CD8-positive, alpha-beta memory T cell (primary cell): ENCODE measurements around the gene PVALEF. TPM values are rescaled to one million over a fixed set of nuclear protein-coding genes. Genes with fewer than 3 reads are reported as not detected.

Source experiments
- CTCF ChIA-PET: fragments of 350-600 bp; sonication (Branson Sonifier 250); formaldehyde crosslinking; loops from one replicate; lab custom pipeline; 2021; ENCODE audit warnings: antibody characterized with exemption; lab: Charles Lee
- POLR2A ChIA-PET: fragments of 350-600 bp; sonication (Branson Sonifier 250); formaldehyde crosslinking; loops from one replicate; lab custom pipeline; 2021; ENCODE audit warnings: antibody characterized with exemption; lab: Charles Lee
- DNase-seq, 5 donors: peaks; one replicate each; pipeline versions ENCODE4 v3.0.0 to v3.0.0-alpha.2; 2020 to 2022; ENCODE audit warnings: mixed read lengths in 1 of 5
- H3K27ac ChIP-seq: one replicate; pipeline ENCODE4 v1.7.0; 2013; ENCODE audit warnings: low read depth, mild to moderate bottlenecking, low read length, moderate library complexity
- H3K27me3 ChIP-seq: 2 replicates; pipeline ENCODE4 v1.7.0; 2013; ENCODE audit warnings: low read length, mild to moderate bottlenecking; ENCODE audit not compliant: insufficient read depth, poor library complexity, severe bottlenecking
- H3K36me3 ChIP-seq: 2 replicates; pipeline ENCODE4 v1.7.0; 2013; ENCODE audit warnings: mild to moderate bottlenecking, low read length, moderate library complexity; ENCODE audit not compliant: insufficient read depth
- H3K4me1 ChIP-seq: 2 replicates; pipeline ENCODE4 v1.7.0; 2013; ENCODE audit warnings: mild to moderate bottlenecking, low read length, moderate library complexity; ENCODE audit not compliant: insufficient read depth
- H3K4me3 ChIP-seq: 2 replicates; pipeline ENCODE4 v1.7.0; 2013; ENCODE audit warnings: mild to moderate bottlenecking, low read length
- H3K9me3 ChIP-seq: 2 replicates; pipeline ENCODE4 v1.7.0; 2013; ENCODE audit warnings: mild to moderate bottlenecking, low read length
- H3K27ac Mint-ChIP-seq, 8 donors: one replicate each; pipeline ENCODE4 v1.8.0; 2020 to 2021; ENCODE audit warnings: mixed read lengths in 8 of 8, mild to moderate bottlenecking in 6 of 8, inconsistent platforms in 3 of 8, moderate library complexity in 3 of 8
- H3K27me3 Mint-ChIP-seq, 2 donors: one replicate each; pipeline ENCODE4 v1.8.0; 2020 to 2021; ENCODE audit warnings: mixed read lengths in 2 of 2, mild to moderate bottlenecking in 1 of 2, moderate library complexity in 1 of 2
- H3K36me3 Mint-ChIP-seq, 3 donors: one replicate each; pipeline ENCODE4 v1.8.0; 2020 to 2021; ENCODE audit warnings: mixed read lengths in 3 of 3, inconsistent platforms in 1 of 3, mild to moderate bottlenecking in 1 of 3
- H3K4me1 Mint-ChIP-seq, 3 donors: one replicate each; pipeline ENCODE4 v1.8.0; 2020 to 2021; ENCODE audit warnings: mixed read lengths in 3 of 3, inconsistent platforms in 1 of 3, mild to moderate bottlenecking in 1 of 3
- H3K4me3 Mint-ChIP-seq, 7 donors: one replicate each; pipeline ENCODE4 v1.8.0; 2020 to 2021; ENCODE audit warnings: mixed read lengths in 7 of 7, mild to moderate bottlenecking in 6 of 7, moderate library complexity in 4 of 7, inconsistent platforms in 2 of 7
- H3K9me3 Mint-ChIP-seq, 5 donors: one replicate each; pipeline ENCODE4 v1.8.0; 2020 to 2022; ENCODE audit warnings: mixed read lengths in 5 of 5, mild to moderate bottlenecking in 3 of 5, moderate library complexity in 2 of 5, inconsistent platforms in 1 of 5
- polyA plus RNA-seq: library from polyadenylated mRNA; unstranded; fragments of 300-500 nt; fragmentation: Illumina TruSeq; gene quantifications from one replicate; pipeline ENCODE4 v1.2.3, GENCODE V29; 2021
- total RNA-seq, 2 experiments: library from RNA; stranded (reverse); gene quantifications; one replicate each; pipeline ENCODE4 v1.2.3, GENCODE V29; 2021

PVALEF gene
- total and polyA plus RNA-seq, 3 experiments from 2014 or later = not detected

DNA sequence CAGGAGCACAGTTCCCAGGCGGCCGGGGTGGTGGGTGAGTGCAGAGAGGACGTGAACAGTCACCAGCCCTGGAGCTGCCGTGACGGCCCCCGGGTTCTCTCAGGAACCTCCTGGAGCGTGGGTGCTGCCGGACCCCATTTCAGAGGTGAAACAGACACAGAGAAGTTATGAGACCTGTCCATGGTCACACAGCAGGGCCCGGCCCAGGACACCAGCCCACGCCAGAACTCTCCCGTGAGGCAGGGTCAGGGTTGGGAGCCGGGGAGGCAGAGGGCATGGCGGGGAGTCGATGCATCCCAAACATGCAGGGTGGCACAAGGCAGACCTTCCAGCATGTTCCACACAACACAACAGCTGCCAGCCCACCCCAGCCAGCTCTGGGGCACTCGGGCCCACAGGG lies 3.8 kb upstream of the PVALEF start:
- Mint-ChIP-seq H3K4me3 (no peak overlapping the region), H3K9me3 (no peaks in the 10 kb centered on the region), H3K27ac (no peak overlapping the region), H3K27me3 (peaks cover 12 to 35% of the 10 kb centered on the region in 2 donors), H3K36me3 (no peaks in the 10 kb centered on the region), H3K4me1 (peaks cover 0 to 4% (median 1%) of the 10 kb centered on the region in 3 donors)
- ChIA-PET CTCF (no interaction called here), POLR2A (no interaction called here)
- Histone ChIP-seq H3K27ac (no peak overlapping the region), H3K4me1 (no peaks in the 10 kb centered on the region), H3K27me3 (peaks cover 14% of the 10 kb centered on the region), H3K4me3 (no peak overlapping the region), H3K36me3 (no peaks in the 10 kb centered on the region), H3K9me3 (no peaks in the 10 kb centered on the region)
- no peak for DNase-seq

DNA sequence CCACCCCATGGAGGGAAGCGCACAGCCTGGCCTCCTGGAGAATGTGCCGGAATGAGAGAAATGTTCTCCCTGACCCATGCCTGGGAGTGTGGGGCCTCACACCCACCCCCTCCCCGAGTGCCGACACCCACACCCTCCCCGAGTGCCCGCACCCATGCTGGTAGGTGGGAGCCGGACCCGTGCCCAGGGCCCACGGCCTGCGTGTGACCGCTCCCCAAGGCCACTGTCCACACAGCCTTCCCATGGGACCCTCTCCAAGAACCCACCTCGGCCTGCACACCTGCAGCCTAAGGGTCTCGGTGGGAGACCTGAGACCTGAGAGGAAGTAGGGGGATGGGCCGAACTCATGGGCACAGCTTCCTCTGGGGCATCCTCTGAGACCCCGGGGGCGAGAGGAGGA lies 3.3 kb upstream of the PVALEF start:
- Mint-ChIP-seq H3K4me3 (no peak overlapping the region), H3K27ac (no peak overlapping the region), H3K4me1 (peaks cover 0 to 4% (median 1%) of the 10 kb centered on the region in 3 donors), H3K9me3 (no peaks in the 10 kb centered on the region), H3K36me3 (no peaks in the 10 kb centered on the region), H3K27me3 (peaks cover 12 to 35% of the 10 kb centered on the region in 2 donors)
- no peak for DNase-seq
- H3K27ac ChIP-seq = no peak overlapping the region
- no peaks in the 10 kb centered on the region for H3K9me3 ChIP-seq
- no peaks in the 10 kb centered on the region for H3K36me3 ChIP-seq
- H3K4me1 ChIP-seq = no peaks in the 10 kb centered on the region
- POLR2A ChIA-PET = no interaction called here
- H3K27me3 ChIP-seq = peaks cover 14% of the 10 kb centered on the region
- H3K4me3 ChIP-seq = no peak overlapping the region
- CTCF ChIA-PET = no interaction called here

DNA sequence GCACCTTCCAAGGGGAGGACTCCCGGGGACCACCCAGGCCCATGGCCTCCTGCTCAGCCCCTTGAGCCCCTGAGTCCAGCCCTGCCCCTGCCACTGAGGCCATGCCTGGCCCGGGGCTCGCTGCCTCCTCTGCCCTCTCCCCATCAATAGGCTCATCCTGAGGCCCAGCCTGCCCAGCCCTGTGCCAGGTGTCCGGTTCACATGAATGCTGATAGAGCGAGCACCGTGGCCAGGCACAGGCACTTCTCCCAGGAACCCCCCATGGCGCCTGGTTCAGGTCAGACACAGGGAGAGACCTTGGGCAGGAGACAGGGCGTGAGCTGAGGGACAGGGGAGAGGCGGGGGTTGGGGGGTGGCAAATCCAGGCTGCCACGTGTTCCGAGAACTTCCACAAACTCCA lies 2.8 kb upstream of the PVALEF start:
- Mint-ChIP-seq H3K9me3 (no peaks in the 10 kb centered on the region), H3K4me1 (peaks cover 0 to 6% (median 1%) of the 10 kb centered on the region in 3 donors), H3K27ac (no peak overlapping the region), H3K4me3 (no peak overlapping the region), H3K36me3 (no peaks in the 10 kb centered on the region), H3K27me3 (peaks cover 16 to 39% of the 10 kb centered on the region in 2 donors)
- Histone ChIP-seq H3K27me3 (peaks cover 14% of the 10 kb centered on the region), H3K9me3 (no peaks in the 10 kb centered on the region), H3K4me1 (no peaks in the 10 kb centered on the region), H3K27ac (no peak overlapping the region), H3K4me3 (no peak overlapping the region), H3K36me3 (no peaks in the 10 kb centered on the region)
- DNase-seq = no peak
- ChIA-PET CTCF (no interaction called here), POLR2A (no interaction called here)

DNA sequence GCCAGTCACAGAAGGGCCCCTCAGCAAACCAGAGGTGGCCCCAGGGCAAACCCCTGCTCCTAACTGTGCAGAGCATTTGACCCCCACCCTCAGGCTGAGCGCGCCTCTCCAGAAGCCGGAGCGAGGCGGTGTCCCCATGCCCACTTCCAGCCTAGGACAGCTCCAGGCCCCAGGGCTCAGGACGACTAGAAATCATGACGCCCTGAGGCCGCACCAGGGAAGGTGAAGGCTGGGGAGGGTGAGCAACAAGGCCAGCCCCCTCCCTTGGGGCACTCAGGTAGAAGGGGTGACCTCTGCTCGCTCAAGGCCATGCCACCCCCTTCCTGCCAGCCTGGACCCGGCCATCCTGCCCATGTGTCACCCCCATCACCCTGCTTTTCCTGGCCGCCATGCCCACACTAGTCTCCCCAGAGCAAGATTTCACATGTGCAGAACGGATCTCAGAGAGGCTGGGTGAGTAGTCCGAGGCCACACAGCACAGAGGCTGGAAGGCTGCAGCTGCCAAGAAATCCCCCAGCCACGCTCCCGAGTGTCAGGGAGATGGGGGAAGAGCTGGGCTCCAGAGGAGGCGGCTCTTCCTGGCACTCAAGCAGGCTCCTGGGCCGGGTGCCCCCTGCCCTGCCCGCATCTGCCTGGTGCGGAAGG lies 2.1 kb upstream of the PVALEF start:
- Mint-ChIP-seq H3K27me3 (peaks cover 17 to 39% of the 10 kb centered on the region in 2 donors), H3K9me3 (no peaks in the 10 kb centered on the region), H3K4me3 (no peak overlapping the region), H3K36me3 (no peaks in the 10 kb centered on the region), H3K27ac (no peak overlapping the region), H3K4me1 (peaks cover 0 to 6% (median 1%) of the 10 kb centered on the region in 3 donors)
- H3K36me3 ChIP-seq = no peaks in the 10 kb centered on the region
- H3K9me3 ChIP-seq = no peaks in the 10 kb centered on the region
- no peak overlapping the region for H3K4me3 ChIP-seq
- H3K4me1 ChIP-seq = no peaks in the 10 kb centered on the region
- H3K27me3 ChIP-seq = peaks cover 14% of the 10 kb centered on the region
- H3K27ac ChIP-seq = no peak overlapping the region
- no peak for DNase-seq
- ChIA-PET CTCF (no interaction called here), POLR2A (no interaction called here)

DNA sequence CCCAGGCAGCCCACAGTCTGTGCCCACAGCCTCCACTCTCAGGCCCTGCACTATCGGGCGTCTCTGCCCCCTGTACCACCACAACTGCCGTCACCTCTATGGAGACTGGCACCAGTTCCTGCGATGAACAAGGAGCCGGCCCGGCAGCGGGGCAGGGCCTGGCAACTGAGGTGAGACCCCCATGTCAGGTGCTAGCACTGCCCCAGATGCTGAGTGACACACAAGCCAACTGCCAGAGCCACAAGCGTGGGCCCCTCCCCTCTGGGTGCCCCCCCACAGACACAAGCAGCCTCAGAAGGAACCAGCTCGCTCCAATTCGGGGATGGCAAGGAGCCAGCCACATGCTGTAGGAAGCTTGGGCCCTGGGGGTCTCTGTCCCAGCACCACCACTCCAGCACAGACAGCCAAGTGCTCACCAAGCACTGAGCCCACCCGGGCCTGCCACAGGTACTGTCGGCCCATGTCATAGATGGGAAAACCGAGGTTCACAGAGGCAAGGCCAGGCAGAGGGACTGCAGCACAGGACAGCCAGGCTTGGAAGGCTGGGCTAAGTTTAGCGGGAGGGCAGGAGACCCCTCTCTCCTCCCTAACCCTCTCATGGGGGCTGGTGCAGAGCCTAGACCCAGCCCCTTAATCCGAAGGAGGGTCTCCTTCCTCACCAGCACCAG lies 1.5 kb upstream of the PVALEF start:
- Mint-ChIP-seq H3K27ac (no peak overlapping the region), H3K4me1 (peaks cover 0 to 6% (median 1%) of the 10 kb centered on the region in 3 donors), H3K27me3 (peaks cover 17 to 36% of the 10 kb centered on the region in 2 donors), H3K9me3 (no peaks in the 10 kb centered on the region), H3K4me3 (no peak overlapping the region), H3K36me3 (no peaks in the 10 kb centered on the region)
- H3K36me3 ChIP-seq = no peaks in the 10 kb centered on the region
- no peak overlapping the region for H3K4me3 ChIP-seq
- no peaks in the 10 kb centered on the region for H3K9me3 ChIP-seq
- H3K27me3 ChIP-seq = peaks cover 14% of the 10 kb centered on the region
- no peaks in the 10 kb centered on the region for H3K4me1 ChIP-seq
- CTCF ChIA-PET = no interaction called here
- H3K27ac ChIP-seq = no peak overlapping the region
- no peak for DNase-seq
- POLR2A ChIA-PET = no interaction called here

DNA sequence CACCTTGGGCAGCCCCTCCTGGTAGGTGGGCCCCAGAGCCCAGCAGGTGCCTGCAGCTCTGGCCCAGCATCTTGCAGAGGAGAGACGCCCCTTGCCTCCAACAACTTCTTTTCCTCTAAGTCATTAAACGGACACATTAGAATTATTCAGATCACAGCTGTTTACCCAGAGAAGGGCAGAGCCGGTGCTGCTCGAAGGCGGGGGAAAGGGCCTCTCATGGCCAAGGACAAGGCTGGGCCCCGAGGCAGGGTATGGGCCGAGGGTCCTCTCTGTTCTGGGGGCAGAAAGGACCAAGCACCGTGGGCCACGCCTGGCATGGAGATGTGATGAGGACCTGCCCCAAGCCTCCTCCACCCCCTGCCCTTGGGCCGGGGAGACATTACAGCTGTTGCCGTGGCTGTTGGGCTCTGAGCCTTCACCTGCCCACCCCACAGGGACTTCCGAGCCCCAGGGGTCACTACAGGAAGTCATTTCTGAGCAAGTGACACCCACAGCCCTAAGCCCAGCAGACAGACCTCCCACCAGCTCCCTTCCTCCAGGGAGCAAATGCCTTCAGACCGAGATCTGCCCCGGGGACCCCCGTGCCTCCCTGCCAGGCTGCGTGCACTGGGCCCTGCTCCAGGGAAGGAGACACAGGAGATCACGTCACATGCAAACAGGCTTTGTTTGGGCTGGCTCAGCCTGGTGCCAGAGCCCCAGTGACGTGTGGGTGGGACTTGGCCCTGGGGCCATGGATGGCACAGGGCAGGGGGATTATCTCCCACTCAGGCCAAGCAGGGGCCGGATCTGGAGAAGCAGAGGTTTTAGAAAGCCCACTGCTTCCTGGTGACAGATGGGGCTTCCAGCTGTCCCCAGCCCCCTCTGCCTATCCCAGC lies 699 bp upstream of the PVALEF start:
- no peak overlapping the region for H3K4me3 ChIP-seq
- H3K27me3 Mint-ChIP-seq = peaks cover 17 to 33% of the 10 kb centered on the region in 2 donors
- ChIA-PET CTCF (no interaction called here), POLR2A (no interaction called here)
- no peak for DNase-seq
- no peaks in the 10 kb centered on the region for H3K9me3 ChIP-seq
- H3K36me3 ChIP-seq = no peaks in the 10 kb centered on the region
- H3K4me1 ChIP-seq = no peaks in the 10 kb centered on the region
- peaks cover 0 to 6% (median 1%) of the 10 kb centered on the region in 3 donors for H3K4me1 Mint-ChIP-seq
- H3K27ac Mint-ChIP-seq = no peak overlapping the region
- no peak overlapping the region for H3K27ac ChIP-seq
- no peaks in the 10 kb centered on the region for H3K9me3 Mint-ChIP-seq
- no peaks in the 10 kb centered on the region for H3K36me3 Mint-ChIP-seq
- peak overlapping the region in 3 of 7 donors; percentile 26 to 44 (median 29) for H3K4me3 Mint-ChIP-seq
- peaks cover 12% of the 10 kb centered on the region for H3K27me3 ChIP-seq

DNA sequence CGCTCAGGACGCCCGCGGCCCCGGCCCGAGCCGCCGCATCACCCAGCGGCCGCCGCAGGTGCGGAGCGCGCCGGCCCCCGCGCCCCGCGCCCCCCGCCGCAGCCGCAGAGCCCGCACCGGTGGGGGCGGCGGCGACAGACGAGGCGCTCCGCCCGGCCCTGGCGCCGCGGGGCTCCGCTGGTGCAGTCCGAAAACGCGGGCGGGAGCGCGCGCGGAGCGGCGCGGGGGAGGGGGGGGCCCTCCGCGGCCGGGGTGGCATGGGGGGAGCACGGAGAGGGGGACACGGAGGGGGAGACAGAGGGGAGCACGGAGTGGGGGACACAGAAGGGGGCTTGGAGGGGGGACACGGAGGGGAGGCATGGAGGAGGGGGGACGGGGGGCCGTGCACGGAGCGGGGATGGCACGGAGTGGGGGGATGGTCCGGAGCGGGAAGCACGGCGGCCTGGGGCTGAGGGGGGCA lies 756 bp downstream of the PVALEF start, which contains the start of gene AATK:
AATK (minus strand) TSS at position 189 of the 460 bp plus-strand sequence. CDS start 229 bp downstream, outside the sequence.
- H3K4me3 ChIP-seq = no peak within 1 kb of the TSS
- POLR2A ChIA-PET = no interaction called here
- CTCF ChIA-PET = no interaction called here

DNA sequence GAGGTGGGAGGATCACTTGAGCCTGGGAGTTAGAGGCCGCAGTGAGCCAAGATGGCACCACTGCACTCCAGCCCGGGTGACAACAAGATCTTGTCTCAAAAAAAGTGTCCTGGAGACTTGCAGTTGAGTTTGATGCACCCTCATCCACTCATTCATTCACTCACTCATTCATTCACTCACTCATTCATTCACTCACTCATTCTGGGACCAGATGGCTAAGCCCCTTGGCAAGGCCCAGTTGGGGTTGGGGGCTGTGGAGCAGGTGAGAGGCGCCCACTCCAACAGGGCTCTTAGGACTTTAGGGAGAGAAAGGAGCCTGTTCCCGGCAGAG lies 1.9 kb downstream of the PVALEF start:
- Mint-ChIP-seq H3K27ac (no peak overlapping the region), H3K9me3 (no peaks in the 10 kb centered on the region), H3K27me3 (peaks cover 15 to 23% of the 10 kb centered on the region in 2 donors), H3K36me3 (no peaks in the 10 kb centered on the region), H3K4me3 (peak overlapping the region in 5 of 7 donors; percentile 13 to 73 (median 30)), H3K4me1 (peaks cover 0 to 2% (median 0%) of the 10 kb centered on the region in 3 donors)
- Histone ChIP-seq H3K27me3 (peaks cover 9% of the 10 kb centered on the region), H3K27ac (no peak overlapping the region), H3K4me3 (no peak overlapping the region), H3K4me1 (no peaks in the 10 kb centered on the region), H3K9me3 (no peaks in the 10 kb centered on the region), H3K36me3 (no peaks in the 10 kb centered on the region)
- POLR2A ChIA-PET = no interaction called here
- CTCF ChIA-PET = no interaction called here
- DNase-seq = no peak

More for the DNA sequence above, 756 bp downstream of the PVALEF start, which contains the start of gene AATK:
- Mint-ChIP-seq H3K4me1 (peaks cover 0 to 5% (median 1%) of the 10 kb centered on the region in 3 donors), H3K9me3 (no peaks in the 10 kb centered on the region), H3K4me3 (peak within 1 kb of the TSS in 4 of 7 donors; percentile 13 to 34 (median 29)), H3K27ac (no peak within 1 kb of the TSS), H3K27me3 (peaks cover 17 to 26% of the 10 kb centered on the region in 2 donors), H3K36me3 (no peaks in the 10 kb centered on the region)
- peaks cover 9% of the 10 kb centered on the region for H3K27me3 ChIP-seq
- no peaks in the 10 kb centered on the region for H3K4me1 ChIP-seq
- no peaks in the 10 kb centered on the region for H3K36me3 ChIP-seq
- H3K9me3 ChIP-seq = no peaks in the 10 kb centered on the region
- no peak for DNase-seq
- H3K27ac ChIP-seq = no peak within 1 kb of the TSS
